CD14-positive monocyte (primary cell): ENCODE measurements around the gene TRPV4. TPM values are rescaled to one million over a fixed set of nuclear protein-coding genes. Genes with fewer than 3 reads are reported as not detected.

Experiments used
- DNase-seq, 3 donors: peaks; one replicate each; pipeline ENCODE4 v3.0.0-alpha.2; 2011 to 2022
- H2AFZ ChIP-seq: 2 replicates; pipeline ENCODE4 v1.6.0; 2012; ENCODE audit warnings: mild to moderate bottlenecking, low read depth, low read length, inconsistent platforms; ENCODE audit not compliant: insufficient read depth, poor library complexity, severe bottlenecking
- H3K27ac ChIP-seq, 2 donors: 1 replicate in 1 of 2; 2 replicates in 1 of 2; pipeline ENCODE4 v1.5.1; 2012 to 2013; ENCODE audit warnings: low read length in 2 of 2, control low read depth in 1 of 2, inconsistent platforms in 1 of 2, low read depth in 1 of 2, mild to moderate bottlenecking in 1 of 2
- H3K27me3 ChIP-seq, 2 donors: one replicate each; pipeline versions ENCODE4 v1.6.0 to v1.6.1; 2011 to 2013; ENCODE audit warnings: low read length in 2 of 2; ENCODE audit not compliant: control insufficient read depth in 2 of 2, insufficient read depth in 2 of 2
- H3K36me3 ChIP-seq, 2 donors: replicated peaks in 1 of 2; 1 replicate in 1 of 2; 2 replicates in 1 of 2; pipeline versions ENCODE4 v1.5.1 to v1.6.1; 2012 to 2013; ENCODE audit warnings: low read length in 2 of 2, control low read depth in 1 of 2, inconsistent platforms in 1 of 2, mild to moderate bottlenecking in 1 of 2; ENCODE audit not compliant: insufficient read depth in 2 of 2, control insufficient read depth in 1 of 2
- H3K4me1 ChIP-seq, 2 donors: 1 replicate in 1 of 2; 2 replicates in 1 of 2; pipeline versions ENCODE4 v1.5.1 to v1.6.1; 2012 to 2013; ENCODE audit warnings: low read length in 2 of 2, control low read depth in 1 of 2, inconsistent platforms in 1 of 2, mild to moderate bottlenecking in 1 of 2, moderate library complexity in 1 of 2; ENCODE audit not compliant: insufficient read depth in 2 of 2, control insufficient read depth in 1 of 2
- H3K4me2 ChIP-seq: replicated peaks from 2 replicates; pipeline ENCODE3; 2012; ENCODE audit warnings: low read length, moderate library complexity, mild to moderate bottlenecking; ENCODE audit not compliant: poor library complexity, severe bottlenecking; ENCODE audit errors: extremely low read depth
- H3K4me3 ChIP-seq, 3 experiments: fragments of 200-600 bp in 1 of 3; sonication (generic) in 1 of 3; replicated peaks in 1 of 3; 1 replicate in 2 of 3; 2 replicates in 1 of 3; pipeline ENCODE4 v1.5.1; 2011 to 2013; ENCODE audit warnings: low read length in 3 of 3, mild to moderate bottlenecking in 3 of 3, control low read depth in 2 of 3, low read depth in 2 of 3, inconsistent platforms in 1 of 3, moderate library complexity in 1 of 3
- H3K79me2 ChIP-seq: 2 replicates; pipeline ENCODE4 v1.6.0; 2012; ENCODE audit warnings: mild to moderate bottlenecking, control low read depth, inconsistent platforms, low read length, moderate library complexity; ENCODE audit not compliant: insufficient read depth
- H3K9ac ChIP-seq: 2 replicates; pipeline ENCODE4 v1.6.0; 2017; ENCODE audit warnings: low read length, mild to moderate bottlenecking; ENCODE audit not compliant: insufficient read depth, poor library complexity, severe bottlenecking
- H3K9me3 ChIP-seq, 2 donors: replicated peaks in 1 of 2; 1 replicate in 1 of 2; 2 replicates in 1 of 2; pipeline versions ENCODE4 v1.5.1 to v1.6.1; 2012 to 2013; ENCODE audit warnings: low read length in 2 of 2, control low read depth in 1 of 2; ENCODE audit not compliant: control insufficient read depth in 1 of 2, insufficient read depth in 1 of 2
- H4K20me1 ChIP-seq: 2 replicates; pipeline ENCODE4 v1.6.0; 2012; ENCODE audit warnings: mild to moderate bottlenecking, low read length, control low read depth, moderate library complexity; ENCODE audit not compliant: insufficient read depth
- H3K27ac Mint-ChIP-seq, 7 donors: one replicate each; pipeline ENCODE4 v1.8.0; 2020; ENCODE audit warnings: mild to moderate bottlenecking in 7 of 7, mixed read lengths in 7 of 7, moderate library complexity in 6 of 7, inconsistent platforms in 2 of 7
- H3K27me3 Mint-ChIP-seq, 3 donors: one replicate each; pipeline ENCODE4 v1.8.0; 2021 to 2022; ENCODE audit warnings: low read depth in 3 of 3, mild to moderate bottlenecking in 3 of 3, mixed read lengths in 3 of 3, moderate library complexity in 3 of 3, inconsistent platforms in 1 of 3
- H3K36me3 Mint-ChIP-seq, 2 donors: one replicate each; pipeline ENCODE4 v1.8.0; 2020; ENCODE audit warnings: mixed read lengths in 2 of 2, inconsistent platforms in 1 of 2, mild to moderate bottlenecking in 1 of 2
- H3K4me1 Mint-ChIP-seq: one replicate; pipeline ENCODE4 v1.8.0; 2020; ENCODE audit warnings: mild to moderate bottlenecking, mixed read lengths
- H3K4me3 Mint-ChIP-seq, 2 donors: one replicate each; pipeline ENCODE4 v1.8.0; 2020; ENCODE audit warnings: mild to moderate bottlenecking in 2 of 2, mixed read lengths in 2 of 2, moderate library complexity in 1 of 2
- H3K9me3 Mint-ChIP-seq, 7 donors: one replicate each; pipeline ENCODE4 v1.8.0; 2020 to 2022; ENCODE audit warnings: mixed read lengths in 7 of 7, mild to moderate bottlenecking in 6 of 7, moderate library complexity in 6 of 7, inconsistent platforms in 2 of 7
- CTCF ChIP-seq: fragments of 200-600 bp; IDR thresholded peaks from one replicate; pipeline ENCODE4 v1.8.0; 2022; ENCODE audit warnings: antibody characterized with exemption, mild to moderate bottlenecking
- WGBS: methylation state at CpG from one replicate; pipeline ENCODE4 v1.1.5; 2013; ENCODE audit warnings: missing lambda C conversion rate; ENCODE audit not compliant: insufficient coverage; 5-methylcytosine and 5-hydroxymethylcytosine counted together
- intact Hi-C, 2 donors: fragments of 100-400 bp; cut with micrococcal nuclease; formaldehyde crosslinking; loops; one replicate each; pipeline versions ENCODE4 v1.15.0 to v1.15.1; 2023
- polyA plus RNA-seq, 3 donors: library from polyadenylated mRNA; depleted of rRNA in 1 of 3; unstranded in 2 of 3; stranded (reverse) in 1 of 3; fragments of 300-500 nt in 2 of 3; fragments of >200 nt in 1 of 3; fragmentation: Illumina TruSeq in 2 of 3; gene quantifications; 1 replicate in 2 of 3; 2 replicates in 1 of 3; pipeline ENCODE4 v1.2.3, GENCODE V29; 2012 to 2021

The TRPV4 gene
- polyA plus RNA-seq, 3 donors = 0.64 to 3.1 (median 2.0) TPM

DNA sequence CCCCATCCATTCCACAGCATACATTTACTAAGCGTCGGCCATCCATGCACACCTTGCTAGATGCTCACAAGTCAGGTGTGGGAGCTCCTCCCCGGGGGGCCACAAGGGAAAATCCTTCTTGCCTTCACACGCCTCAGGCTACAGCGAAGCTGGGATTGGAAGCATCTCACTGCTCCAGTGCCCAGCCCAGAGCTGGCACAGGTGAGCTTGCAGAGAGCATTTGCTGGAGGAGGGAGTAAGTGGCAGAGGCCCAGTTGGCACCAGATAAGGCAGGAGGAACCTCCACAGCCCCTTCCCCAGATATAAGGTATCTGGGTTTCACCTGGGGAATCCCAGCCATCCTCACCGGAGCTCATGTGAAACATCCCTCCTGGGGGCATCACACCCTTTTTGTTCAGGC lies 1.8 kb downstream of the TRPV4 start:
- Mint-ChIP-seq H3K9me3 (peaks cover 0 to 5% (median 2%) of the 10 kb centered on the region in 7 donors), H3K4me1 (peaks cover 76% of the 10 kb centered on the region), H3K36me3 (peaks cover 13 to 22% of the 10 kb centered on the region in 2 donors), H3K27ac (no peak overlapping the region), H3K27me3 (peaks cover 22 to 39% (median 29%) of the 10 kb centered on the region in 3 donors), H3K4me3 (peak overlapping the region in 1 of 2 donors; percentile 68)
- Histone ChIP-seq H3K36me3 (no peaks in the 10 kb centered on the region), H3K79me2 (no peaks in the 10 kb centered on the region), H3K4me3 (no peak overlapping the region), H3K4me2 (no peak overlapping the region), H4K20me1 (no peaks in the 10 kb centered on the region), H3K27ac (no peak overlapping the region), H3K9me3 (no peaks in the 10 kb centered on the region), H3K27me3 (peaks cover 0 to 23% of the 10 kb centered on the region in 2 donors), H2AFZ (no peak overlapping the region), H3K4me1 (peaks cover 58 to 75% of the 10 kb centered on the region in 2 donors), H3K9ac (no peak overlapping the region)
- no peak for DNase-seq
- intact Hi-C loops = no loop called here
- TF ChIP-seq CTCF = no peak
- WGBS = 97% methylated on average over 3 of the region's 6 CpGs

DNA sequence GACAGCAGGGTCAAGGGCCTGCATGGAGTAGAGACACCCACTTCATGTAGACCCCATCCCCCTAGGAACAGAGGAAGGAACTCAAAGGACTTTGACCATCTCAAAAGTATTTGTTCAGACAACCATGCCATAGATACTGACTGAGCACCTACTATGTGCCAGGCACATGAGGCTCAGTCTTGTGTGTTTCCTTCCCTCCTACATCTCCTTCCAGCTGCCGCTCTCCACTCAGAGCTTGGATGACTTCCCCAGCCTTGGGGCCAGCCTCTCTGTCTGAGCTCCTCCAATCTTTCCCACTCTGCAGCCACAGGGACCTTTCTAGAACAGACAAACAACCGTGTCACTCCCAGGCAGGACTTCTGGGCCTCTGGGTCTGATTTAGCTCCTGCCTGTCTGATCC lies 2.5 kb downstream of the TRPV4 start:
- no peak overlapping the region for H3K9ac ChIP-seq
- H3K4me2 ChIP-seq = no peak overlapping the region
- peaks cover 0 to 23% of the 10 kb centered on the region in 2 donors for H3K27me3 ChIP-seq
- Mint-ChIP-seq H3K4me3 (peak overlapping the region in 1 of 2 donors; percentile 68), H3K9me3 (peaks cover 0 to 5% (median 2%) of the 10 kb centered on the region in 7 donors), H3K4me1 (peaks cover 79% of the 10 kb centered on the region), H3K27me3 (peaks cover 20 to 36% (median 28%) of the 10 kb centered on the region in 3 donors), H3K27ac (peak overlapping the region in 2 of 7 donors; percentile 26 to 59), H3K36me3 (peaks cover 13 to 22% of the 10 kb centered on the region in 2 donors)
- H3K36me3 ChIP-seq = no peaks in the 10 kb centered on the region
- H3K4me3 ChIP-seq = no peak overlapping the region
- DNase-seq = no peak
- intact Hi-C loops = no loop called here
- H3K79me2 ChIP-seq = no peaks in the 10 kb centered on the region
- peaks cover 59 to 74% of the 10 kb centered on the region in 2 donors for H3K4me1 ChIP-seq
- H3K27ac ChIP-seq = no peak overlapping the region
- no peaks in the 10 kb centered on the region for H3K9me3 ChIP-seq
- H2AFZ ChIP-seq = no peak overlapping the region
- TF ChIP-seq CTCF = no peak
- no peaks in the 10 kb centered on the region for H4K20me1 ChIP-seq
- 73% methylated on average over 2 of the region's 2 CpGs for WGBS
